ENCODE measurements around the gene AUTS2.

The AUTS2 gene

GRCh38 chr7:69605546-69605945 lies 7.3 kb downstream of the AUTS2 start:
- FAIRE-seq, result no peak
- DNase-seq (ENCODE audit: insufficient read length, low spot score), result no peak
- TF ChIP-seq PAX5 (IDR thresholded peaks at IDR 0.05; ENCODE audit: insufficient read depth, low read length, severe bottlenecking) (no peak), POLR2AphosphoS5 (IDR thresholded peaks at IDR 0.05; ENCODE audit: low read depth, low read length) (no peak), POLR2A (IDR thresholded peaks at IDR 0.05; ENCODE audit: low read depth, low read length) (no peak), SPI1 (IDR thresholded peaks at IDR 0.05; ENCODE audit: low read depth, low read length) (no peak), POU2F2 (IDR thresholded peaks at IDR 0.05; ENCODE audit: low read depth, low read length) (no peak), TAF1 (IDR thresholded peaks at IDR 0.05; ENCODE audit: low read depth, low read length) (no peak)

- TF ChIP-seq POLR2A (IDR thresholded peaks at IDR 0.05; ENCODE audit: low read depth, low read length) (no peak), PAX5 (IDR thresholded peaks at IDR 0.05; ENCODE audit: insufficient read depth, low read length, severe bottlenecking) (no peak), TAF1 (IDR thresholded peaks at IDR 0.05; ENCODE audit: low read depth, low read length) (no peak), SPI1 (IDR thresholded peaks at IDR 0.05; ENCODE audit: low read depth, low read length) (no peak), POLR2AphosphoS5 (IDR thresholded peaks at IDR 0.05; ENCODE audit: low read depth, low read length) (no peak), POU2F2 (IDR thresholded peaks at IDR 0.05; ENCODE audit: low read depth, low read length) (no peak)
- no peak for DNase-seq (ENCODE audit: insufficient read length, low spot score)
- FAIRE-seq, result no peak
Measured at GRCh38 chr7:69608049-69608448, 9.8 kb downstream of the AUTS2 start.

DNA sequence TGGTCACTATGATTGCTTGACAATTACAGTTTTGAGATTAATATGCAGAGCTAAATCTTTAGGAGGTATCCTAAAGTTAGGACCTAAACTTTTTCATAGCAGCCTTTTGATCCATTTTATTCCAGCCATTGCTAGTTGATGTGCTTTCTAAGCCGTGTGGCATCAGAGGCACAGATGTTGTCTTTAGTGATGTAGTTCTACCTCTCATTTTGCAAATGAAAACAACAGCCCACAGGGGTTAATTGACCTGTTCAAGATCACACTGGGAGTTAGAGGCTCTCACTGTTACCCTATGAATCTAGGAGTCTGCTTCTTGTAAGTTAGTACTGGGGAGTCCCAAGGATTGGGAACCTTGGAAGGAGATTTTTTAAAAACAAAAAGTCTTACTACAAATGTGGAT lies 10.6 kb downstream of the AUTS2 start:
- DNase-seq (ENCODE audit: insufficient read length, low spot score) (no peak), FAIRE-seq (no peak)
- TF ChIP-seq PAX5 (IDR thresholded peaks at IDR 0.05; ENCODE audit: insufficient read depth, low read length, severe bottlenecking), result no peak
- no peak for TF ChIP-seq SPI1 (IDR thresholded peaks at IDR 0.05; ENCODE audit: low read depth, low read length)
- no peak for TF ChIP-seq TAF1 (IDR thresholded peaks at IDR 0.05; ENCODE audit: low read depth, low read length)
- no peak for TF ChIP-seq POU2F2 (IDR thresholded peaks at IDR 0.05; ENCODE audit: low read depth, low read length)
- TF ChIP-seq POLR2AphosphoS5 (IDR thresholded peaks at IDR 0.05; ENCODE audit: low read depth, low read length), result no peak
- no peak for TF ChIP-seq POLR2A (IDR thresholded peaks at IDR 0.05; ENCODE audit: low read depth, low read length)

GRCh38 chr7:69609541-69610373 lies 11.5 kb downstream of the AUTS2 start:
- TF ChIP-seq SPI1 (IDR thresholded peaks at IDR 0.05; ENCODE audit: low read depth, low read length), result no peak
- TF ChIP-seq POLR2A (IDR thresholded peaks at IDR 0.05; ENCODE audit: low read depth, low read length), result no peak
- TF ChIP-seq TAF1 (IDR thresholded peaks at IDR 0.05; ENCODE audit: low read depth, low read length), result no peak
- TF ChIP-seq POU2F2 (IDR thresholded peaks at IDR 0.05; ENCODE audit: low read depth, low read length), result no peak
- no peak for TF ChIP-seq PAX5 (IDR thresholded peaks at IDR 0.05; ENCODE audit: insufficient read depth, low read length, severe bottlenecking)
- no peak for TF ChIP-seq POLR2AphosphoS5 (IDR thresholded peaks at IDR 0.05; ENCODE audit: low read depth, low read length)
- FAIRE-seq (no peak), DNase-seq (ENCODE audit: insufficient read length, low spot score) (no peak)

GRCh38 chr7:69610374-69611084 lies 12.3 kb downstream of the AUTS2 start:
- TF ChIP-seq POLR2A (IDR thresholded peaks at IDR 0.05; ENCODE audit: low read depth, low read length), result no peak
- TF ChIP-seq PAX5 (IDR thresholded peaks at IDR 0.05; ENCODE audit: insufficient read depth, low read length, severe bottlenecking), result no peak
- no peak for TF ChIP-seq SPI1 (IDR thresholded peaks at IDR 0.05; ENCODE audit: low read depth, low read length)
- TF ChIP-seq POLR2AphosphoS5 (IDR thresholded peaks at IDR 0.05; ENCODE audit: low read depth, low read length), result no peak
- TF ChIP-seq TAF1 (IDR thresholded peaks at IDR 0.05; ENCODE audit: low read depth, low read length), result no peak
- no peak for TF ChIP-seq POU2F2 (IDR thresholded peaks at IDR 0.05; ENCODE audit: low read depth, low read length)
- no peak for FAIRE-seq
- no peak for DNase-seq (ENCODE audit: insufficient read length, low spot score)

DNA sequence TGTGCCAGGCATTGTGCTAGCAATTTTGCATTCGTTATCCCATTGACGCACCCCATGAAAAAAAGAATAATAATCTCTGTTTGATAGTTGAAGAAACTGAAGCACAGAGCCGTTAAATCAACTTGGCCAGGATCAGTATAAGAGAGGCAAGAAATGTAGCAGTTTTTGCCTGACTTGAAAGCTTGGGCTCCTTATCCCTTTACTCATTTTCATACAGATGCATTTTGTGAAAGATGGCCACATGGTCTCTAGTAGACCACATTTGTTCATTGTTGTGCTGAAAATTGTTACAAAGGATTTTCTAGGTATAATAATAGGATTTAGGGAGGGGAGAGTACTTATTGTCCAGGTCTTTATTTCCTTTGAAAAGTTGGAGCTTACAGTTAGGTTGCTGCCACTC lies 14.7 kb downstream of the AUTS2 start:
- DNase-seq (ENCODE audit: insufficient read length, low spot score) (no peak), FAIRE-seq (no peak)
- TF ChIP-seq SPI1 (IDR thresholded peaks at IDR 0.05; ENCODE audit: low read depth, low read length), result no peak
- no peak for TF ChIP-seq PAX5 (IDR thresholded peaks at IDR 0.05; ENCODE audit: insufficient read depth, low read length, severe bottlenecking)
- TF ChIP-seq POLR2AphosphoS5 (IDR thresholded peaks at IDR 0.05; ENCODE audit: low read depth, low read length), result no peak
- no peak for TF ChIP-seq POU2F2 (IDR thresholded peaks at IDR 0.05; ENCODE audit: low read depth, low read length)
- no peak for TF ChIP-seq POLR2A (IDR thresholded peaks at IDR 0.05; ENCODE audit: low read depth, low read length)
- no peak for TF ChIP-seq TAF1 (IDR thresholded peaks at IDR 0.05; ENCODE audit: low read depth, low read length)

DNA sequence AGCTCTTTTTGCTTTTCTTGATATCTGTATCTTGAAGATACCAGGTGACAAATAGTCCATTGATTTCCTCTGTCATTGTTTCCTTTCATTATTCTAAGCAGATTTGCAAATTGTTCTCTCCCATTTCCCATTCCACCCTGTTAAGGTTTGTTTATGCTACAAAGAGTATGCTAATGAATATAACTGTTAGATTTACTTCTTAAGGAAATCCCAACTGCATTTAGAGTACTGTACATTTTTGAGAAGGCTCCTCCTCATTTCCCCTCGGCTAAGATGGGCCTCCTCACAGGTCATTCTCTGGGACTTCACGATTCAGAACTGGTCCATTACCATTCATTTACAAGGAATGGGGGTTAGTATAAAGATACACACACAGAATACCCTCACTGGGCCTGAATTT lies 15.6 kb downstream of the AUTS2 start:
- TF ChIP-seq SPI1 (IDR thresholded peaks at IDR 0.05; ENCODE audit: low read depth, low read length) (no peak), POLR2AphosphoS5 (IDR thresholded peaks at IDR 0.05; ENCODE audit: low read depth, low read length) (no peak), PAX5 (IDR thresholded peaks at IDR 0.05; ENCODE audit: insufficient read depth, low read length, severe bottlenecking) (no peak)
- no peak for DNase-seq (ENCODE audit: insufficient read length, low spot score)
- FAIRE-seq, result no peak

GRCh38 chr7:69615685-69616084 lies 17.4 kb downstream of the AUTS2 start:
- DNase-seq (ENCODE audit: insufficient read length, low spot score), result no peak
- TF ChIP-seq TAF1 (IDR thresholded peaks at IDR 0.05; ENCODE audit: low read depth, low read length), result no peak
- no peak for TF ChIP-seq POLR2AphosphoS5 (IDR thresholded peaks at IDR 0.05; ENCODE audit: low read depth, low read length)
- TF ChIP-seq POU2F2 (IDR thresholded peaks at IDR 0.05; ENCODE audit: low read depth, low read length), result no peak
- TF ChIP-seq PAX5 (IDR thresholded peaks at IDR 0.05; ENCODE audit: insufficient read depth, low read length, severe bottlenecking), result no peak
- no peak for TF ChIP-seq SPI1 (IDR thresholded peaks at IDR 0.05; ENCODE audit: low read depth, low read length)
- no peak for TF ChIP-seq POLR2A (IDR thresholded peaks at IDR 0.05; ENCODE audit: low read depth, low read length)
- no peak for FAIRE-seq

GRCh38 chr7:69617364-69617763 lies 19.1 kb downstream of the AUTS2 start:
- TF ChIP-seq POU2F2 (IDR thresholded peaks at IDR 0.05; ENCODE audit: low read depth, low read length) (no peak), POLR2A (IDR thresholded peaks at IDR 0.05; ENCODE audit: low read depth, low read length) (no peak), TAF1 (IDR thresholded peaks at IDR 0.05; ENCODE audit: low read depth, low read length) (no peak), PAX5 (IDR thresholded peaks at IDR 0.05; ENCODE audit: insufficient read depth, low read length, severe bottlenecking) (no peak), POLR2AphosphoS5 (IDR thresholded peaks at IDR 0.05; ENCODE audit: low read depth, low read length) (no peak), SPI1 (IDR thresholded peaks at IDR 0.05; ENCODE audit: low read depth, low read length) (no peak)
- no peak for FAIRE-seq
- no peak for DNase-seq (ENCODE audit: insufficient read length, low spot score)

Measured in GM12891 (cell line).